Measurements from ENCODE around the gene MKNK2.
"Not testable (repeated sequence)": the region's sequence is repeated elsewhere in the genome, so short reads cannot be mapped to it uniquely, and the experiment has no call there.

MKNK2 gene

GRCh38 chr19:1990230-1991017 is 60.6 kb downstream of the MKNK2 start:
- Histone ChIP-seq H3K4me3 (no peak overlapping the region), H3K27ac (no peak overlapping the region), H3K9ac (ENCODE audit: insufficient read length) (no peak overlapping the region), H3K9me3 (ENCODE audit: low read depth, low read length) (no peaks in the 10 kb centered on the region), H3K36me3 (ENCODE audit: insufficient read depth, low read length) (peaks cover 29% of the 10 kb centered on the region)
- DNase-seq (ENCODE audit: low read depth, low spot score) = no peak
- no peak for TF ChIP-seq FOXP2 (optimal IDR thresholded peaks at IDR 0.05; ENCODE audit: control extremely low read depth, extremely low read length, insufficient read depth)
- no peak; the same call in 1 of the 2 replicates for TF ChIP-seq POLR2AphosphoS5 (IDR thresholded peaks at IDR 0.05; ENCODE audit: borderline replicate concordance, low read depth, low read length)
- TF ChIP-seq EZH2 (IDR thresholded peaks at IDR 0.05) = no peak

- TF ChIP-seq POLR2AphosphoS5 (IDR thresholded peaks at IDR 0.05; ENCODE audit: borderline replicate concordance, low read depth, low read length) (no peak), FOXP2 (optimal IDR thresholded peaks at IDR 0.05; ENCODE audit: control extremely low read depth, extremely low read length, insufficient read depth) (no peak), EZH2 (IDR thresholded peaks at IDR 0.05) (no peak)
These were observed 61.4 kb downstream of the MKNK2 start for GRCh38 chr19:1989513-1990229.

GRCh38 chr19:1988464-1988863 is 62.6 kb downstream of the MKNK2 start:
- not testable (repeated sequence) for H3K9ac ChIP-seq (ENCODE audit: insufficient read length); H3K4me3 ChIP-seq; DNase-seq (ENCODE audit: low read depth, low spot score); H3K27ac ChIP-seq; H3K9me3 ChIP-seq (ENCODE audit: low read depth, low read length)
- peaks cover 34% of the 10 kb centered on the region for H3K36me3 ChIP-seq (ENCODE audit: insufficient read depth, low read length)

More at GRCh38 chr19:1989513-1990229, 61.4 kb downstream of the MKNK2 start:
- Histone ChIP-seq H3K4me3 (no peak overlapping the region), H3K27ac (no peak overlapping the region), H3K9ac (ENCODE audit: insufficient read length) (no peak overlapping the region), H3K36me3 (ENCODE audit: insufficient read depth, low read length) (peaks cover 34% of the 10 kb centered on the region), H3K9me3 (ENCODE audit: low read depth, low read length) (no peaks in the 10 kb centered on the region)
- no peak for DNase-seq (ENCODE audit: low read depth, low spot score)

Measured in SK-N-MC (cell line).